Measurements from ENCODE around the gene DPP6.

DNA sequence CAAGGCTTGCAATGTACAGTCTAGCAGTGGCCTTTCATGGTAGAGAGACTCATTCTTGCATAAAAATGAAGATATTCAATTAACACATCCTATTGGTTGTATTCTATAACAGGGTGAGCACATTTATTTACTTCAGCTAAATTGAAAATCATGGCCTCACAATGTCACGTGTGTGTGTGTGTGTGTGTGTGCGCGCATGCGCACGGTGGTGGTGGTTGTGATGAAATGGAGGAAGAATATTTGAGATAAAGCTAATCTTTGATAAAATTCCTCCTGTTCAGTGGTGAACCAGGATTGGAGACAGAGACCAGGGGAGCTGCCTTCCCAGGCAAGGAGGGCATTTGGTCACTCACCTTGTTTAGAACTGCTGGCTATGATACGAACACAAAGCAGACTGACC lies 199.8 kb downstream of the DPP6 start:
- no peak for TF ChIP-seq TAF1 (IDR thresholded peaks at IDR 0.05; ENCODE audit: low read depth, low read length)
- TF ChIP-seq POLR2A (IDR thresholded peaks at IDR 0.05; ENCODE audit: low read depth, low read length): no peak
- TF ChIP-seq POLR2AphosphoS5 (IDR thresholded peaks at IDR 0.05; ENCODE audit: low read depth, low read length): no peak
